Stimulated activated CD8-positive, alpha-beta memory T cell treated with anti-CD3 and anti-CD28 coated beads, Interleukin-12 subunit alpha, Interleukin-12 subunit beta, amount 100 ng/mL, for 24 hours (primary cell): ENCODE measurements around the gene APP.
"Not testable (repeated sequence)": the region's sequence is repeated elsewhere in the genome, so short reads cannot be mapped to it uniquely, and the experiment has no call there.

Experiments used
- DNase-seq: peaks from one replicate; pipeline ENCODE4 v3.0.0-alpha.2; 2020; ENCODE audit errors: extremely low read depth

APP gene

GRCh38 chr21:26099610-26100219 lies 70.9 kb downstream of the APP start:
- DNase-seq: no peak

- no peak for DNase-seq
These were observed 71.7 kb downstream of the APP start for GRCh38 chr21:26098772-26099397.

- no peak for DNase-seq
These were observed 73.1 kb downstream of the APP start for GRCh38 chr21:26097475-26097874.

- DNase-seq: no peak
These were observed 73.8 kb downstream of the APP start for GRCh38 chr21:26096494-26097371.

GRCh38 chr21:26095131-26095530 lies 75.4 kb downstream of the APP start:
- no peak for DNase-seq

- no peak for DNase-seq
These were observed 77.4 kb downstream of the APP start for GRCh38 chr21:26093122-26093521.

- no peak for DNase-seq
These were observed 79.0 kb downstream of the APP start for GRCh38 chr21:26091480-26092018.

- no peak for DNase-seq
These were observed 80.8 kb downstream of the APP start for GRCh38 chr21:26089730-26090129.

GRCh38 chr21:26087223-26087918 lies 83.2 kb downstream of the APP start:
- DNase-seq: no peak

- no peak for DNase-seq
These were observed 84.7 kb downstream of the APP start for GRCh38 chr21:26085882-26086281.

- no peak for DNase-seq
These were observed 85.4 kb downstream of the APP start for GRCh38 chr21:26085127-26085526.

GRCh38 chr21:26082549-26082948 lies 88.0 kb downstream of the APP start:
- DNase-seq: no peak

- DNase-seq: not testable (repeated sequence)
These were observed 89.3 kb downstream of the APP start for GRCh38 chr21:26081175-26081760.

- DNase-seq: no peak
These were observed 90.4 kb downstream of the APP start for GRCh38 chr21:26080211-26080610.

- no peak for DNase-seq
These were observed 91.2 kb downstream of the APP start for GRCh38 chr21:26079366-26079765.

GRCh38 chr21:26077521-26077920 lies 93.0 kb downstream of the APP start:
- no peak for DNase-seq

GRCh38 chr21:26072666-26073615 lies 97.6 kb downstream of the APP start:
- no peak for DNase-seq

GRCh38 chr21:26070822-26071425 lies 99.6 kb downstream of the APP start:
- no peak for DNase-seq

- no peak for DNase-seq
These were observed 100.4 kb downstream of the APP start for GRCh38 chr21:26070121-26070520.

GRCh38 chr21:26068776-26069175 lies 101.8 kb downstream of the APP start:
- DNase-seq: no peak
